IPS-15b (cell line): ENCODE data around the gene PML.

Source experiments
- H3K27me3 ChIP-seq: one replicate; pipeline ENCODE4 v1.6.1; 2013; ENCODE audit warnings: low read length; ENCODE audit not compliant: control insufficient read depth, insufficient read depth
- H3K36me3 ChIP-seq: one replicate; pipeline ENCODE4 v1.6.1; 2013; ENCODE audit warnings: low read length; ENCODE audit not compliant: control insufficient read depth, insufficient read depth
- H3K4me1 ChIP-seq: one replicate; pipeline ENCODE4 v1.6.1; 2013; ENCODE audit warnings: mild to moderate bottlenecking, low read length; ENCODE audit not compliant: control insufficient read depth, insufficient read depth
- H3K4me3 ChIP-seq: one replicate; pipeline ENCODE4 v1.5.1; 2013; ENCODE audit warnings: low read depth, low read length
- H3K9ac ChIP-seq: one replicate; pipeline ENCODE4 v1.6.1; 2013; ENCODE audit warnings: low read depth, mild to moderate bottlenecking, low read length
- H3K9me3 ChIP-seq: one replicate; pipeline ENCODE4 v1.6.1; 2013; ENCODE audit warnings: mild to moderate bottlenecking, low read length; ENCODE audit not compliant: control insufficient read depth, insufficient read depth

Gene PML

GRCh38 chr15:73997986-73998385 lies 3.5 kb downstream of the PML start:
- H3K36me3 ChIP-seq: peaks cover 3% of the 10 kb centered on the region
- H3K4me1 ChIP-seq: no peaks in the 10 kb centered on the region
- no peak overlapping the region for H3K9ac ChIP-seq
- H3K9me3 ChIP-seq: no peaks in the 10 kb centered on the region
- no peak overlapping the region for H3K4me3 ChIP-seq
- peaks cover 11% of the 10 kb centered on the region for H3K27me3 ChIP-seq

GRCh38 chr15:74006774-74007639 lies 12.5 kb downstream of the PML start:
- H3K36me3 ChIP-seq: peaks cover 4% of the 10 kb centered on the region

GRCh38 chr15:74007820-74008371 lies 13.4 kb downstream of the PML start:
- Histone ChIP-seq H3K4me3 (no peak overlapping the region), H3K9ac (no peak overlapping the region), H3K27me3 (no peaks in the 10 kb centered on the region), H3K4me1 (no peaks in the 10 kb centered on the region), H3K9me3 (no peaks in the 10 kb centered on the region), H3K36me3 (peaks cover 4% of the 10 kb centered on the region)

More at GRCh38 chr15:74006774-74007639, 12.5 kb downstream of the PML start:
- no peak overlapping the region for H3K9ac ChIP-seq
- no peaks in the 10 kb centered on the region for H3K4me1 ChIP-seq
- no peaks in the 10 kb centered on the region for H3K27me3 ChIP-seq
- no peaks in the 10 kb centered on the region for H3K9me3 ChIP-seq
- H3K4me3 ChIP-seq: no peak overlapping the region

GRCh38 chr15:74008901-74009300 lies 14.4 kb downstream of the PML start:
- Histone ChIP-seq H3K9ac (no peak overlapping the region), H3K9me3 (no peaks in the 10 kb centered on the region), H3K27me3 (no peaks in the 10 kb centered on the region), H3K4me1 (no peaks in the 10 kb centered on the region), H3K36me3 (peaks cover 4% of the 10 kb centered on the region), H3K4me3 (no peak overlapping the region)

- H3K9ac ChIP-seq: no peak overlapping the region
- H3K36me3 ChIP-seq: peaks cover 4% of the 10 kb centered on the region
- H3K9me3 ChIP-seq: no peaks in the 10 kb centered on the region
- H3K4me3 ChIP-seq: no peak overlapping the region
- H3K27me3 ChIP-seq: no peaks in the 10 kb centered on the region
- no peaks in the 10 kb centered on the region for H3K4me1 ChIP-seq
Measured at GRCh38 chr15:74010929-74011540, 16.5 kb downstream of the PML start.

GRCh38 chr15:74011610-74012009 lies 17.1 kb downstream of the PML start:
- Histone ChIP-seq H3K4me1 (no peaks in the 10 kb centered on the region), H3K36me3 (peaks cover 4% of the 10 kb centered on the region), H3K9me3 (no peaks in the 10 kb centered on the region), H3K9ac (no peak overlapping the region), H3K27me3 (no peaks in the 10 kb centered on the region), H3K4me3 (no peak overlapping the region)

- Histone ChIP-seq H3K27me3 (no peaks in the 10 kb centered on the region), H3K4me1 (no peaks in the 10 kb centered on the region)
Measured at GRCh38 chr15:74013374-74013894, 18.9 kb downstream of the PML start.

GRCh38 chr15:74019734-74020133 lies 25.2 kb downstream of the PML start:
- H3K4me1 ChIP-seq: no peaks in the 10 kb centered on the region
- H3K9me3 ChIP-seq: no peaks in the 10 kb centered on the region
- peaks cover 15% of the 10 kb centered on the region for H3K36me3 ChIP-seq
- no peaks in the 10 kb centered on the region for H3K27me3 ChIP-seq
- H3K4me3 ChIP-seq: no peak overlapping the region
- H3K9ac ChIP-seq: no peak overlapping the region

More at GRCh38 chr15:74013374-74013894, 18.9 kb downstream of the PML start:
- no peak overlapping the region for H3K4me3 ChIP-seq
- H3K9ac ChIP-seq: no peak overlapping the region
- no peaks in the 10 kb centered on the region for H3K36me3 ChIP-seq
- no peaks in the 10 kb centered on the region for H3K9me3 ChIP-seq

- Histone ChIP-seq H3K9me3 (no peaks in the 10 kb centered on the region), H3K36me3 (peaks cover 22% of the 10 kb centered on the region), H3K4me3 (no peak overlapping the region), H3K4me1 (no peaks in the 10 kb centered on the region), H3K9ac (no peak overlapping the region), H3K27me3 (no peaks in the 10 kb centered on the region)
Measured at GRCh38 chr15:74022706-74023470, 28.4 kb downstream of the PML start.

GRCh38 chr15:74024687-74025086 lies 30.2 kb downstream of the PML start:
- peaks cover 22% of the 10 kb centered on the region for H3K36me3 ChIP-seq
- H3K9ac ChIP-seq: no peak overlapping the region
- no peak overlapping the region for H3K4me3 ChIP-seq
- H3K27me3 ChIP-seq: no peaks in the 10 kb centered on the region
- no peaks in the 10 kb centered on the region for H3K4me1 ChIP-seq
- no peaks in the 10 kb centered on the region for H3K9me3 ChIP-seq

GRCh38 chr15:74025436-74025835 lies 30.9 kb downstream of the PML start:
- Histone ChIP-seq H3K4me1 (no peaks in the 10 kb centered on the region), H3K27me3 (no peaks in the 10 kb centered on the region), H3K36me3 (peaks cover 22% of the 10 kb centered on the region), H3K4me3 (no peak overlapping the region), H3K9me3 (no peaks in the 10 kb centered on the region), H3K9ac (no peak overlapping the region)
